Fibroblast of lung (primary cell): ENCODE measurements around the gene PCDHB12. TPM values are rescaled to one million over a fixed set of nuclear protein-coding genes. Genes with fewer than 3 reads are reported as not detected.
"Not testable (repeated sequence)": the region's sequence is repeated elsewhere in the genome, so short reads cannot be mapped to it uniquely, and the experiment has no call there.

Experiments
- DNase-seq, 2 donors: peaks; one replicate each; pipeline versions ENCODE4 v3.0.0 to v3.0.0-alpha.2; 2010; ENCODE audit warnings: low read depth in 2 of 2
- H2AFZ ChIP-seq: 2 replicates; pipeline ENCODE4 v1.5.1; 2012; ENCODE audit warnings: low read length, control low read depth, inconsistent platforms
- H3K27ac ChIP-seq: 2 replicates; pipeline ENCODE4 v1.5.1; 2011; ENCODE audit warnings: low read length, control low read depth; ENCODE audit not compliant: insufficient read depth
- H3K27me3 ChIP-seq: 2 replicates; pipeline ENCODE4 v1.5.1; 2011; ENCODE audit warnings: mild to moderate bottlenecking, low read length; ENCODE audit not compliant: control insufficient read depth, insufficient read depth
- H3K36me3 ChIP-seq: 2 replicates; pipeline ENCODE4 v1.5.1; 2011; ENCODE audit warnings: low read length; ENCODE audit not compliant: control insufficient read depth, insufficient read depth
- H3K4me1 ChIP-seq: 2 replicates; pipeline ENCODE4 v1.5.1; 2011; ENCODE audit warnings: low read length; ENCODE audit not compliant: control insufficient read depth, insufficient read depth; ENCODE audit errors: extremely low read depth
- H3K4me2 ChIP-seq: 2 replicates; pipeline ENCODE4 v1.5.1; 2011; ENCODE audit warnings: low read length, control low read depth; ENCODE audit not compliant: insufficient read depth; ENCODE audit errors: extremely low read depth
- H3K4me3 ChIP-seq, 4 experiments: fragments of 200-600 bp in 1 of 4; sonication (generic) in 1 of 4; replicated peaks in 1 of 4; 2 replicates each; pipeline ENCODE4 v1.5.1; 2011 to 2016; ENCODE audit warnings: low read length in 4 of 4, low read depth in 3 of 4, mild to moderate bottlenecking in 3 of 4, control low read depth in 2 of 4, inconsistent platforms in 1 of 4, mixed read lengths in 1 of 4; ENCODE audit not compliant: insufficient read depth in 1 of 4; ENCODE audit errors: control extremely low read depth in 1 of 4
- H3K79me2 ChIP-seq: 2 replicates; pipeline ENCODE4 v1.5.1; 2012; ENCODE audit warnings: mild to moderate bottlenecking, low read length, inconsistent platforms; ENCODE audit not compliant: control insufficient read depth, insufficient read depth
- H3K9ac ChIP-seq: 2 replicates; pipeline ENCODE4 v1.5.1; 2011; ENCODE audit warnings: mild to moderate bottlenecking, low read length, control low read depth; ENCODE audit not compliant: insufficient read depth
- H3K9me3 ChIP-seq: 2 replicates; pipeline ENCODE4 v1.5.1; 2012; ENCODE audit warnings: low read depth, low read length; ENCODE audit not compliant: control insufficient read depth, insufficient read depth
- H4K20me1 ChIP-seq: 2 replicates; pipeline ENCODE4 v1.5.1; 2011; ENCODE audit warnings: low read length; ENCODE audit not compliant: control insufficient read depth, insufficient read depth; ENCODE audit errors: extremely low read depth
- CTCF ChIP-seq, 2 donors: IDR thresholded peaks in 1 of 2; conservative IDR thresholded peaks in 1 of 2; 1 replicate in 1 of 2; 2 replicates in 1 of 2; pipeline ENCODE4 v1.5.1; 2011 to 2012; ENCODE audit warnings: low read length in 2 of 2, control low read depth in 1 of 2, inconsistent platforms in 1 of 2, low read depth in 1 of 2, mild to moderate bottlenecking in 1 of 2
- EZH2 ChIP-seq: IDR thresholded peaks from 2 replicates; pipeline ENCODE4 v1.5.1; 2012; ENCODE audit warnings: low read length, control low read depth, mild to moderate bottlenecking; ENCODE audit errors: missing control alignments
- polyA minus RNA-seq: library from RNA; depleted of rRNA, polyadenylated mRNA; stranded (reverse); fragments of >200 nt; gene quantifications from 2 replicates; pipeline ENCODE4 v1.2.3, GENCODE V29; 2011; ENCODE audit warnings: low replicate concordance
- polyA plus RNA-seq, 2 donors: library from polyadenylated mRNA; depleted of rRNA in 1 of 2; stranded (reverse) in 1 of 2; unstranded in 1 of 2; fragments of >200 nt; gene quantifications; 2 replicates each; pipeline ENCODE4 v1.2.1, GENCODE V29; 2011 to 2012; ENCODE audit warnings: missing spikeins in 1 of 2
- total RNA-seq: library from RNA; depleted of rRNA; stranded (reverse); fragments of >200 nt; gene quantifications from 2 replicates; pipeline ENCODE4 v1.2.1, GENCODE V29; 2014

PCDHB12 gene
- total RNA-seq (0.26 and 0.66 TPM in 2 replicates), polyA plus RNA-seq (0.02 and 0.27 TPM in 2 replicates), polyA minus RNA-seq (not detected in 2 replicates)
- polyA plus RNA-seq (2012): 0.03 and 0.16 TPM in 2 replicates

GRCh38 chr5:141208478-141208877 is at the start of gene PCDHB12:
PCDHB12 (plus strand) TSS chr5:141208719; CDS start chr5:141208908, 189 bp downstream.
- no peaks in the 10 kb centered on the region for H4K20me1 ChIP-seq
- H3K36me3 ChIP-seq: no peaks in the 10 kb centered on the region
- H3K4me3 ChIP-seq: no peak within 1 kb of the TSS
- no peaks in the 10 kb centered on the region for H3K79me2 ChIP-seq
- TF ChIP-seq EZH2 (no peak), CTCF (conservative IDR thresholded peaks at IDR 0.05 in 1 of 2, IDR thresholded peaks at IDR 0.05 in 1 of 2; ENCODE audit: low read depth in 1 of 2, low read length in 2 of 2) (no peak)
- H3K4me1 ChIP-seq: no peaks in the 10 kb centered on the region
- H3K27ac ChIP-seq: no peak within 1 kb of the TSS
- DNase-seq: no peak
- H2AFZ ChIP-seq: no peak within 1 kb of the TSS
- no peaks in the 10 kb centered on the region for H3K27me3 ChIP-seq
- H3K4me2 ChIP-seq: no peak within 1 kb of the TSS
- H3K9ac ChIP-seq: no peak within 1 kb of the TSS
- no peaks in the 10 kb centered on the region for H3K9me3 ChIP-seq

GRCh38 chr5:141172381-141173204 is 35.9 kb upstream of the PCDHB12 start, which contains the start of gene PCDHB7:
PCDHB7 (plus strand) TSS chr5:141172644; CDS start chr5:141172836, 192 bp downstream.
- H3K79me2 ChIP-seq: no peaks in the 10 kb centered on the region
- no peak within 1 kb of the TSS for H2AFZ ChIP-seq
- H3K4me2 ChIP-seq: no peak within 1 kb of the TSS
- TF ChIP-seq CTCF (conservative IDR thresholded peaks at IDR 0.05 in 1 of 2, IDR thresholded peaks at IDR 0.05 in 1 of 2; ENCODE audit: low read depth in 1 of 2, low read length in 2 of 2) (peak in 1 of 2 donors; percentile 24), EZH2 (no peak)
- H3K27me3 ChIP-seq: no peaks in the 10 kb centered on the region
- H3K4me1 ChIP-seq: no peaks in the 10 kb centered on the region
- peak; percentile 3 to 24 for DNase-seq
- H3K9me3 ChIP-seq: no peaks in the 10 kb centered on the region
- no peak within 1 kb of the TSS for H3K9ac ChIP-seq
- no peaks in the 10 kb centered on the region for H4K20me1 ChIP-seq
- no peak within 1 kb of the TSS for H3K27ac ChIP-seq
- peak within 1 kb of the TSS in 2 of 4 experiments; percentile 28 to 30 for H3K4me3 ChIP-seq
- no peaks in the 10 kb centered on the region for H3K36me3 ChIP-seq

GRCh38 chr5:141174291-141175104 is 34.0 kb upstream of the PCDHB12 start:
- not testable (repeated sequence) for H2AFZ ChIP-seq, H3K27me3 ChIP-seq, H3K9ac ChIP-seq, H3K79me2 ChIP-seq, H3K36me3 ChIP-seq, H3K4me3 ChIP-seq, H3K4me2 ChIP-seq, H3K27ac ChIP-seq, H4K20me1 ChIP-seq, H3K4me1 ChIP-seq, DNase-seq, H3K9me3 ChIP-seq
